ENCODE data around the gene SRD5A3.

SRD5A3 gene

DNA sequence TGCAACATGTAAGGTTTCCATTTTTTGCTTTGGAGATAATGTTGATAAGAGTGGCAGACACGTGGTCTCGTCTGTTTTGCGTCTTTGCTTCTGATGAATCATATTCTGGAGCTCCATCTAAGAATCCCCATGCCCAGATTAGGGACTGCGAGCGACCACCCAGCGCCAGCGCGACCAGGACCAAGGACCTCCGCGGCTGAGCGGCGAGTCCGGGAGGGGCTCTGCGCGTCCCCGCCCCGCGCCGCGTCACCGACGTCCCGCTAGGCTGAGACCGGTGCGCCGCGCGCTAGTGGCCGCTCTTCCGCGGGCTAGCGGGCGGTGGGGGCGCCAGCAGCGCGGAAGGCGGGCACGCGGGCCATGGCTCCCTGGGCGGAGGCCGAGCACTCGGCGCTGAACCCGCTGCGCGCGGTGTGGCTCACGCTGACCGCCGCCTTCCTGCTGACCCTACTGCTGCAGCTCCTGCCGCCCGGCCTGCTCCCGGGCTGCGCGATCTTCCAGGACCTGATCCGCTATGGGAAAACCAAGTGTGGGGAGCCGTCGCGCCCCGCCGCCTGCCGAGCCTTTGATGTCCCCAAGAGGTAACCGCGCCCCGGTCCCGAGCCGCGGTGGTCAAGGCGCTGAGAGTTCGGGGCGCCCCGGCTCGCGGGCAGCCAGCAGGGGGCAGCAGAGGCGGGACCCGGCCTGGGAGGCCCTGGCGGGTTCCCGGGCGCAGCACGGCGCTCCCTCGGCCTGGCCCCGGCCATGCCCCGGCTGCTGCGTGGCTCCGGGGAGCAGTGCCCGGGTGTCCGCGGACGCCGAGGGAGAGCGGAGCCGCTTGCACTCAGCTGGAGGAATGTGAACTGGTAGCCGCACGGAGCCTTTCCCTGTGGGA, at the start of gene SRD5A3:
Gene SRD5A3, plus strand, starts transcription at position 263 of the 871 bp plus-strand sequence. Its CDS starts 95 bp downstream, at position 358.
- H3K9me3 Mint-ChIP-seq: no peaks in the 10 kb centered on the region
- H3K4me3 Mint-ChIP-seq: peak within 1 kb of the TSS; percentile 93
- H3K36me3 Mint-ChIP-seq: no peaks in the 10 kb centered on the region
- peak within 1 kb of the TSS; percentile 89 for H3K27ac Mint-ChIP-seq
- peaks cover 8% of the 10 kb centered on the region for H3K4me1 Mint-ChIP-seq
- no peaks in the 10 kb centered on the region for H3K27me3 Mint-ChIP-seq
- DNase-seq (ENCODE audit: low spot score in 2 of 2) (peak; percentile 82 to 93), ATAC-seq (ENCODE audit: low read depth) (peak; percentile 88)

DNA sequence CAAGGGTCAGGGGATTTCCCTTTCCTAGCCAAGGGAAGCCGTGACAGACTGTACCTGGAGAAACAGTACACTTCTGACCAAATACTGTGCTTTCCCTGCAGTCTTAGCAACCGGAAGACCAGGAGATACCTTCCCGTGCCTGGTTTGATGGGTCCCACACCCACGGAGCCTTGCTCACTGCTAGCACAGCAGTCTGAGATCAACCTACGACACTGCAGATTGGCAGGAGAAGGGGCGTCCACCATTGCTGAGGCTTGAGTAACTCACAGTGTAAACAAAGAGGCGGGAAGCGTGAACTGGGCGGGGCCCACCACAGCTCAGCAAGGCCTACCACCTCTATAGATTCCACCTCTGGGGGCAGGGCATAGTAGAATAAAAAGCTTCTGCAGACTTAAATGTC, 48.7 kb upstream of the SRD5A3 start:
- no peaks in the 10 kb centered on the region for H3K4me1 Mint-ChIP-seq
- ATAC-seq (ENCODE audit: low read depth) (no peak), DNase-seq (ENCODE audit: low spot score in 2 of 2) (no peak)
- H3K9me3 Mint-ChIP-seq: no peaks in the 10 kb centered on the region
- no peaks in the 10 kb centered on the region for H3K36me3 Mint-ChIP-seq
- H3K4me3 Mint-ChIP-seq: no peak overlapping the region
- no peak overlapping the region for H3K27ac Mint-ChIP-seq
- H3K27me3 Mint-ChIP-seq: peaks cover 11% of the 10 kb centered on the region

DNA sequence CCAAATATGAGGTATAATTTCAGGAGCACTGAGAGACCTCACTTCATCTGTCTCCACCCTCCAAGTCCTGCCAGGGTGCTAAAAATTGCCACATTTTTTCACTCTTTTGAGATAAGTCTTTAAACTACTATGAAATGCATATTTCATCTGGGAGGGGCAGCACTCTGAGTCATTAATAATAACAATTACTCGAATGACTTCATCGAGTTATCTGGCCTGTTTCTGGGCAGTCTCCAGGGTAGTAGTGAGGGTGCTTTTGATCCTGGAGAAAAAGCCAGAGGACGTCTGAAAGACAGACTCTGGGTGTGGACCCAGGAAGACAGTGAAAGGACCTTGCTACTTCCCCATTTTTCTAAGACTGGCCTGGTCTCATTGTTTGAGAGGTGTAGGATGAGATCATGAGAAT, 42.3 kb upstream of the SRD5A3 start:
- no peaks in the 10 kb centered on the region for H3K36me3 Mint-ChIP-seq

DNA sequence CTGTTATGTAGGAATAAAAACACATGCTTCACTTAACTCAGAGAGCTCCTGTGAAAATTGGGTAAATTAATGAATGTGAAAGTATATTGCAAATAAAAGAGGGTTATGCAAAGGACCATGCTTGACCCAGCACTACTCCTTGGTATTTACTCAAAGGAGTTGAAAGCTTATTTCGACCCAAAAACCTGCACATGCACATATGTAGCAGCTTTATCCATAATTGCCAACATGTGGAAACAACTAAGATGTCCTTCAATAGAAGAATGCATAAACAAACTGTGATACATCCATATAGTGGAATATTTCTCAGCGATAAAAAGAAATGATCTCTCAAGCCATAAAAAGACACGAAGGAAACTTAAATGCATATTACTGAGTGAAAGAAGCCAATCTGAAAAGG, 41.7 kb upstream of the SRD5A3 start:
- ATAC-seq (ENCODE audit: low read depth) (no peak), DNase-seq (ENCODE audit: low spot score in 2 of 2) (no peak)
- Mint-ChIP-seq H3K4me1 (no peaks in the 10 kb centered on the region), H3K4me3 (no peak overlapping the region), H3K9me3 (no peaks in the 10 kb centered on the region), H3K36me3 (no peaks in the 10 kb centered on the region), H3K27ac (no peak overlapping the region), H3K27me3 (peaks cover 5% of the 10 kb centered on the region)

More for the DNA sequence above, 42.3 kb upstream of the SRD5A3 start:
- Mint-ChIP-seq H3K27me3 (peaks cover 5% of the 10 kb centered on the region), H3K4me1 (no peaks in the 10 kb centered on the region), H3K27ac (no peak overlapping the region), H3K9me3 (no peaks in the 10 kb centered on the region), H3K4me3 (no peak overlapping the region)
- ATAC-seq (ENCODE audit: low read depth) (no peak), DNase-seq (ENCODE audit: low spot score in 2 of 2) (no peak)

DNA sequence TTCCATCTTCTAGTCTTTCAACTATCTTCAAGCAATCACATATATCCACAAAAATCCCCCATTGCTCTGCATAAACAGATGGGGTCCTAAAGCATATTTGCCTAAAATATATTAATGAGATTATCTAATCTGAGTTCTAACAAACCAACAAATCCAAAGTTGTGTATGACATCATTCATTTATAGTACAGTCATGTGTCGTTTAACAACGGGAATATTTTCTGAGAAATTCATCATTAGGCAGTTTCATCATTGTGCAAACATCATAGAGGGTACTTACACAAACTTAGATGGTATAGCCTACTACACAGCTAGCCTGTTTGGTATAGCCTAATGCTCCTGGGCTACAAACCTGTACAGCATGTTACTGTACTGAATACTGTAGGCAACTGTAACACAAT, 38.0 kb upstream of the SRD5A3 start:
- ATAC-seq (ENCODE audit: low read depth): no peak
- Mint-ChIP-seq H3K27ac (no peak overlapping the region), H3K36me3 (no peaks in the 10 kb centered on the region), H3K9me3 (no peaks in the 10 kb centered on the region), H3K4me3 (no peak overlapping the region), H3K27me3 (peaks cover 7% of the 10 kb centered on the region), H3K4me1 (peaks cover 3% of the 10 kb centered on the region)
- DNase-seq (ENCODE audit: low spot score in 2 of 2): no peak

DNA sequence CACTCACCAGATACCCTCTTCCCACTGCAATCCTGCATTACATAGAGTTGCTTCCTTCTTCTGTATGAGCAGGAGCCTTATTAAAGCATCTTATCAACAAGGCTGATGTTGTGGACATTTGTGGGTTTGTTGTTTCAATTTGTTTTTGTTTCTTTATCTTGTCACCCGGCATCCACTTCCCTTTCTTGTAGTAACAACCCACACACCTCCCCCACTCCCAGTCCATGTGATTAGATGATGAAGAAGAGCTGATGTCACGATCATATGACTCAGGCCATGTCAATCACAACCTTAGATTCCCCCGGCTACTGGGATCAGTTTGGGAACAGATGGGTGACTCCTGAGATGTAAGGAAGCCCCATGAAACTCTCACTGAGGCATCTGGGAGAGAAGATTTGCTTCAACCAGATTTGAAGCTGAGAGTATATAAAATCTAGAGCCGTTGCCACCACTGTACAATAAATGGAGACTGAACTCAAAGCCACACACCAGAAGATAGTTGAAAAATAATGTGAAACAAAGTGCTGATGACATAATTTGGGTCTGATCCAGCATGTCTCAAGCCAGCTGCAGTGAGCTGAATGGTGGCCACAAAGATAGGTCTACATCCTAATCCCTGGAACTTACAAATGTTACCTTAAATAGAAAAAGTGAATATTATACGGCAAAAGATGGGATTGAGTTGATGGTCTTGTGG, 34.1 kb upstream of the SRD5A3 start:
- peaks cover 6% of the 10 kb centered on the region for H3K27me3 Mint-ChIP-seq
- ATAC-seq (ENCODE audit: low read depth): peak; percentile 39

DNA sequence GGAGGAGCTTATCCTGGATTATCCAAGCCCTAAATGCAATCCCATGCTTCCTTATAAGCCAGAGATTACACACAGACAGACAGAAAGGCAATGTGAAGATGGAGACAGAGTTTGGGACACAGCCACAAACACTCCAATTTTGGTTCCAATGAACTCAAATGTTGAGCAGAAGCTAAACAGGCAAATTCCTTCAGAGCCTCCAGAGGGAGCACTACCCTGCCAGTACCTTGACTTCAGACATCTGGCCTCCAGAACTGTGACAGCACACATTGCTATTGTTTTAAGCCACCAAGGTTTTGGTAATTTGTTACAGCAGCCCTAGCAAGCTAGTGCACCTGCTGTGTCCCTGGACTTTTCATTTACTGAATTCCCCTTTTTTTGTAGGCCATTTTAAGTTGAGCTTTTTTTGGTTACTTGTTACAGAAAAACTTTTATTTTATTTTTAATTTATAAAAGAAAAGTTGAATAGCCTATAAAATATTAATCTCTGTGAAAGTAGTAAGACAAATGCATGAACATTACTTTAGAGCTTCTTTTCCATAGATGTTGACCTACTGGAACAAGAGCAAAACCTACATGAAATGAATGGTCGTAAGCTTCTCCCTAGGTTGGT, 33.4 kb upstream of the SRD5A3 start:
- DNase-seq (ENCODE audit: low spot score in 2 of 2): peak in 1 of 2 donors; percentile 7
- peak; percentile 53 for ATAC-seq (ENCODE audit: low read depth)
- H3K4me3 Mint-ChIP-seq: no peak overlapping the region
- peaks cover 3% of the 10 kb centered on the region for H3K4me1 Mint-ChIP-seq
- no peak overlapping the region for H3K27ac Mint-ChIP-seq
- H3K9me3 Mint-ChIP-seq: peaks cover 3% of the 10 kb centered on the region
- H3K36me3 Mint-ChIP-seq: no peaks in the 10 kb centered on the region
- H3K27me3 Mint-ChIP-seq: peaks cover 8% of the 10 kb centered on the region

More for the DNA sequence above, 34.1 kb upstream of the SRD5A3 start:
- Mint-ChIP-seq H3K4me3 (no peak overlapping the region), H3K9me3 (no peaks in the 10 kb centered on the region), H3K4me1 (peaks cover 3% of the 10 kb centered on the region), H3K36me3 (no peaks in the 10 kb centered on the region), H3K27ac (no peak overlapping the region)
- no peak for DNase-seq (ENCODE audit: low spot score in 2 of 2)

DNA sequence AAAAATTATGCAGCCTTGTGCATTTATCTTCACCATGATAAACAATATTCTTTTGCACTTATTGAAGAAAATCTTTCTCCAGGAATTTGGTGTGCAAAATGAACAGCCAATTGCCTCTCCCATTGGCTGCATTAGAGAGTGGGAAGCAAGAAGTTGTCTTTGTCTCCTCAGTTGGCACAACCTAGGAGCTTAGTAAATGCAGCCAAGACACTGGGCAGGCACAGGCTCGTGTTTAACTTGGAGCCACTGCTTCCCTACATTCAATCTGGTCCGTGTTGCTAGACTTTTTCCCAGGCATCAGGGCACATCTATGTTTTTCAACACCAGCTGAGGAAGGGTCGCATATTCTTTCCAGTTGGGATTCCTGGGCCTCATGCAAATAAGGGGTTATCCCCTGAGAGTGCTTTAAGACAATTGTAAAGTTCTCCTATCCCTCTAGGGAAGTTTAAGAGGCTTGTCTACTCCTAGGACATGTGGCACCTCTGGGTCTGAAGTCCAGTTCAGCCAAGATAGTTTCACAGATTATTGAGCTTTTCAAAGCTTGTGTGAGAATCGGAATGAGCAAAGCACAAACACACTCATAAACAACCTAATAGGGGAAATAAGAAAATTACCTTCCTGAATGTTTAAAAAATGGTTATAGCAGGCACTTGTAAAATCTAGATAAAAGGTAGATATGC, 31.8 kb upstream of the SRD5A3 start:
- DNase-seq (ENCODE audit: low spot score in 2 of 2): no peak
- peaks cover 3% of the 10 kb centered on the region for H3K4me1 Mint-ChIP-seq
- H3K27me3 Mint-ChIP-seq: peaks cover 8% of the 10 kb centered on the region
- no peak for ATAC-seq (ENCODE audit: low read depth)
- H3K27ac Mint-ChIP-seq: no peak overlapping the region
- H3K9me3 Mint-ChIP-seq: peaks cover 3% of the 10 kb centered on the region
- no peaks in the 10 kb centered on the region for H3K36me3 Mint-ChIP-seq
- H3K4me3 Mint-ChIP-seq: no peak overlapping the region

DNA sequence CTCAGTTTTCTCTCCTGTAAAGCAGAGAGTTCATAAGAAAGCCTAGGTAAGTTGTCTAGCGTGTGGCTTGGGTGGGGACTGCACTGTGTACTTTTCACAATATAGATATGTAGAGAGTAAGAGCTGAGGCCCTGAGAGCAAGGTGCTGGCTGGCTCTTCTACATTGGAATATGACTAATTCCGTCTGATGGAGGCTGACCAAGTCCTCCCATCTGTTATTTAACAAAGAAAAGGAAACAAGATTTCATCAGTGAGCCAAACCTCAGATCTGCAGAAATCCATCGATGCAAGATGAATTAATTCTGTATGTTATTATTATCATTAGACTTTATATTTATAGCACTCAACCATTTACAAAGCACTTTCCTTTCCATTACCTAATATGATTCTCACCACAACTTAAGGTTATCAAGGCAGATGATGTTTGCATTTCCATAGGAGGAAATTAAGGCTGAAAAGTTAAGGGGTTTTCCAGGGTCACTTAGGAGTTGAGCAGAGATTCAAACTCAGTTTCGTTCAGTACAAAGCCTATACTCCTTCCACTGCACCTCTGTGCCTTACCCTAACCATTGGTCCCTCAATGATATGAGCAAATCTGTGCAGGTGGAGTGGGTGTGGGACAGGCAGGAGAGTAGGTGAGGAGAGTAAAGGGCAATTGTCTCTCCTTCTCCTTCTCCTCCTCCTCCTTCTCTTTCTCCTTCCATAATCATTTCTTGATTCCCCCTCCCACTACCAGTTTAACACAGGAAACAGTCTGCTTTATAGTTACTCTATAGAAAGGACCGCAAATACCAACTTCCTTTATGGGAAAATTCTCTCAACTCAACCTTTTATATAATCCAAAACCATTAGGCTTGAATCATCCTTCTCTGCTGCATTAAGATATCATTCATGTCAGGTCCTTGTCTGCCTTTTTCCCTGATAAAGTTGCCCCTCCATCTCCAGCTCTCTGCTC, 27.6 kb upstream of the SRD5A3 start:
- no peak overlapping the region for H3K4me3 Mint-ChIP-seq
- no peaks in the 10 kb centered on the region for H3K36me3 Mint-ChIP-seq
- no peak overlapping the region for H3K27ac Mint-ChIP-seq
- H3K4me1 Mint-ChIP-seq: no peaks in the 10 kb centered on the region
- peaks cover 3% of the 10 kb centered on the region for H3K9me3 Mint-ChIP-seq
- no peak for ATAC-seq (ENCODE audit: low read depth)
- DNase-seq (ENCODE audit: low spot score in 2 of 2): no peak
- peaks cover 8% of the 10 kb centered on the region for H3K27me3 Mint-ChIP-seq

DNA sequence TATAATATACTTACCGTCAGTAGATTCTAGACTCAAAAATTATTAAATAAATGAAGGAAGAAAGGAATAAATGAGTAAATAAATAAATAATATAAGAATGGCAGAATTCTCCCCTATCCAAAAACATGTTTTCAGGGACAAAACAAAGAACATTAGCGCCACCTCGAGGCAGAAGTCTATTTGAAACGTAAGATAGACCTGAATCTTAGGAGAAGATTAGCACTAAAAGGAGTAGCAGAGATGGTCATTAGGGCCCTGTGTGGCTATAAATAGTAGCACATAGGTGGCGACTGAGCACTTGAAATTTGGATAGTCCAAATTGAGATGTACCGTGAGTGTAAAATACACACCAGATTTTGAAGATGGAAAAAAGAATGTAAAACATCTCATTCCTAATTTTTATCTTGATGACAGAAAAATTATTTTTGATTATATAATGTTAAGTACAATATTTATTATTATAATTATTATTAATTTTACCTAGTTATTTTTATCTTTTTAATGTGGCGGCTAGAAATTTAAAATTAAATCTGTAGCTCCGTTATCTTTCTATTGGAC, 24.3 kb upstream of the SRD5A3 start:
- Mint-ChIP-seq H3K27ac (no peak overlapping the region), H3K27me3 (peaks cover 13% of the 10 kb centered on the region), H3K4me1 (no peaks in the 10 kb centered on the region), H3K9me3 (peaks cover 3% of the 10 kb centered on the region), H3K4me3 (no peak overlapping the region), H3K36me3 (no peaks in the 10 kb centered on the region)
- DNase-seq (ENCODE audit: low spot score in 2 of 2) (no peak), ATAC-seq (ENCODE audit: low read depth) (no peak)

DNA sequence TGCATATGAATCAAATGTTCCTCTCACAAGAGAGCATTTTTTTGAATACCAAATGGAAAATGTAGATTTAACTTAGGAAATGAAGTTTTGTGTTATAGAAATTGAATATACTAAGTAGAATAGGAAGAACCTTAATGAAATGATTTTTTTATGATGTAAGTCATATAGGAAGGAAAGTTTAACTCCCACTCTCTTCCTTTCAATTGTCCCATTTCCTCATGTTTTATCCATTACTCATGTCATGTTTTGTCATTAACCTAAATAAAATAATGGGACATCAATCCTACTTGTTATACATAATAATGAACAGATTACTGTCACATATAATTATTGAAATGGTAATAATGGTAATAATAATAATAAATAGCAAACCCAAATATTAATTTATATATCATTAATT, 22.7 kb upstream of the SRD5A3 start:
- Mint-ChIP-seq H3K27me3 (peaks cover 10% of the 10 kb centered on the region), H3K9me3 (no peaks in the 10 kb centered on the region), H3K4me1 (no peaks in the 10 kb centered on the region), H3K4me3 (no peak overlapping the region), H3K36me3 (no peaks in the 10 kb centered on the region), H3K27ac (no peak overlapping the region)
- DNase-seq (ENCODE audit: low spot score in 2 of 2): no peak
- no peak for ATAC-seq (ENCODE audit: low read depth)

DNA sequence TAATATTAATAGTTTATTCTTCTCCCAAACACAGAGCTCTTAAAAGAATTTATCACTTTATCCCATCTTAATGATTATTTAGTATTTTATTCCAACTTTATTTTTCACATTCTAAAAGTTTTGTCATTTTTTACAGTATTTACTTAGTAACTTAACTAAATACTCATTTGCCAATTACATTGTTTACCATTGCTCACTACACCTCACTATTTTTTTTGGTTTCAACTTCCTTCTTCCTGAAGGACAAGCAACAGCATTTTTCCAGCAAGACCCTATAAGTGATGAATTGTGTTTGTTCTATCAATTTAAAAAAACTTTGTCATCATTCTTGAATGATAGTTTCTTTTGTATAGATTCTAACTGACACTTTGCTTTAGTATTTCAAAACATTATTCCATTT, 19.4 kb upstream of the SRD5A3 start:
- ATAC-seq (ENCODE audit: low read depth): no peak
- no peak overlapping the region for H3K27ac Mint-ChIP-seq
- H3K4me3 Mint-ChIP-seq: no peak overlapping the region

DNA sequence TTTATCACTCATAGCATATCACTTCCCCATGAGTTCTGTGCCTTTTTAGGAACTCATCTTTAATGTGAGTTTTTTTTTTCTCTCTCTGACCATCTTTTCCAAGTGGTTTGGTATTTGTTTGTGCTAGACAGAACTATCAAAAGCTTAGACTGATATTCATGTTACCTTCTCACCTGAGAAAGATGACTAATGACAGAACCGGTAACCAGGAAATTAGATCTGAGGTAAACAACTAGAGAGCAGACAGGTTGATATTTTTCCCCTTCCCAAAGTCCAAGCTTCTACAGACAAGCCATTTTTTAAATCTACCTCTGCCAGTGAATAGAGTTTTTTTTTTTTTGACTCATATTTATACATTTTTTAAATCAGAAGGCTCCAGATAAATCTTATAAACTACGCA, 17.0 kb upstream of the SRD5A3 start:
- H3K27ac Mint-ChIP-seq: no peak overlapping the region
- peaks cover 7% of the 10 kb centered on the region for H3K27me3 Mint-ChIP-seq
- no peak for ATAC-seq (ENCODE audit: low read depth)
- H3K9me3 Mint-ChIP-seq: peaks cover 2% of the 10 kb centered on the region
- no peak for DNase-seq (ENCODE audit: low spot score in 2 of 2)
- H3K4me1 Mint-ChIP-seq: no peaks in the 10 kb centered on the region
- no peak overlapping the region for H3K4me3 Mint-ChIP-seq
- no peaks in the 10 kb centered on the region for H3K36me3 Mint-ChIP-seq

More for the DNA sequence above, 19.4 kb upstream of the SRD5A3 start:
- H3K27me3 Mint-ChIP-seq: peaks cover 9% of the 10 kb centered on the region
- H3K4me1 Mint-ChIP-seq: no peaks in the 10 kb centered on the region
- peaks cover 2% of the 10 kb centered on the region for H3K9me3 Mint-ChIP-seq
- no peaks in the 10 kb centered on the region for H3K36me3 Mint-ChIP-seq
- DNase-seq (ENCODE audit: low spot score in 2 of 2): no peak
